Kidney (tissue), 14 donors: ENCODE measurements around the gene PTPRM. TPM values are rescaled to one million over a fixed set of nuclear protein-coding genes. Genes with fewer than 3 reads are reported as not detected.

ENCODE experiments used
- DNase-seq, 5 donors: peaks; one replicate each; pipeline ENCODE4 v3.0.0-alpha.2; 2013 to 2020
- FAIRE-seq: peaks from 2 replicates; lab custom pipeline; 2012; peaks lifted over from hg19 to GRCh38; lab: Jason Lieb, UNC
- H3K27ac ChIP-seq, 2 donors: one replicate each; pipeline ENCODE4 v1.7.0; 2013; ENCODE audit warnings: low read depth in 2 of 2, low read length in 2 of 2, inconsistent platforms in 1 of 2
- H3K27me3 ChIP-seq: one replicate; pipeline ENCODE4 v1.7.1; 2013; ENCODE audit warnings: low read length, inconsistent platforms; ENCODE audit not compliant: control insufficient read depth, insufficient read depth
- H3K36me3 ChIP-seq, 3 donors: one replicate each; pipeline versions ENCODE4 v1.7.0 to v1.7.1; 2013; ENCODE audit warnings: low read length in 3 of 3, control low read depth in 1 of 3, inconsistent platforms in 1 of 3; ENCODE audit not compliant: insufficient read depth in 3 of 3, control insufficient read depth in 2 of 3
- H3K4me1 ChIP-seq, 3 donors: one replicate each; pipeline versions ENCODE4 v1.7.0 to v1.7.1; 2013; ENCODE audit warnings: low read length in 3 of 3, inconsistent platforms in 1 of 3, low read depth in 1 of 3; ENCODE audit not compliant: control insufficient read depth in 2 of 3, insufficient read depth in 2 of 3
- H3K4me3 ChIP-seq, 3 donors: one replicate each; pipeline versions ENCODE4 v1.7.0 to v1.8.1; 2013; ENCODE audit warnings: low read length in 3 of 3, control low read depth in 1 of 3, inconsistent platforms in 1 of 3
- H3K9ac ChIP-seq, 3 donors: one replicate each; pipeline versions ENCODE4 v1.7.0 to v1.7.1; 2013; ENCODE audit warnings: low read length in 3 of 3, control low read depth in 1 of 3, inconsistent platforms in 1 of 3
- H3K9me3 ChIP-seq, 3 donors: one replicate each; pipeline versions ENCODE4 v1.7.0 to v1.7.1; 2013; ENCODE audit warnings: low read length in 3 of 3, control low read depth in 1 of 3, inconsistent platforms in 1 of 3; ENCODE audit not compliant: control insufficient read depth in 2 of 3, insufficient read depth in 1 of 3
- intact Hi-C: fragments of 100-400 bp; cut with DNase I; formaldehyde crosslinking; loops from one replicate; pipeline ENCODE4 v1.11.1; 2022
- polyA plus RNA-seq: library from polyadenylated mRNA; stranded (reverse); fragments of 350-450 nt; fragmentation: Illumina TruSeq; extraction: RNeasy Lipid Tissue Mini Kit (QIAGEN cat#74804); gene quantifications from one replicate; pipeline ENCODE4 v1.2.3, GENCODE V29; 2014; ENCODE audit warnings: low read depth, low replicate concordance; ENCODE audit not compliant: insufficient read depth
- total RNA-seq: library from RNA; stranded (reverse); fragmentation: NEBNext Ultra II Directional; extraction: Animal tissue kit (Norgen Biotek cat#: 25700); gene quantifications from one replicate; pipeline ENCODE4 v1.2.1, GENCODE V29; 2021
- TF ChIP-seq, protein P1 (sequence below): IDR thresholded peaks from 3 replicates; pipeline ENCODE4 v1.5.1; 2012; ENCODE audit warnings: mild to moderate bottlenecking, moderate library complexity, borderline replicate concordance; ENCODE audit not compliant: insufficient read depth; ENCODE audit errors: extremely low read depth
- donor health status: control.
- donor health status: control.
- donor health status: control.
- donor health status: control.
- donor health status: control.
- donor health status: DM: yes; HTN: yes; CAD: no.
- donor health status: Normal renal cell carcinoma (clear cell type).

Gene PTPRM
- total and polyA plus RNA-seq, 2 donors from 2014 or later = 52.4 to 98.9 TPM

DNA sequence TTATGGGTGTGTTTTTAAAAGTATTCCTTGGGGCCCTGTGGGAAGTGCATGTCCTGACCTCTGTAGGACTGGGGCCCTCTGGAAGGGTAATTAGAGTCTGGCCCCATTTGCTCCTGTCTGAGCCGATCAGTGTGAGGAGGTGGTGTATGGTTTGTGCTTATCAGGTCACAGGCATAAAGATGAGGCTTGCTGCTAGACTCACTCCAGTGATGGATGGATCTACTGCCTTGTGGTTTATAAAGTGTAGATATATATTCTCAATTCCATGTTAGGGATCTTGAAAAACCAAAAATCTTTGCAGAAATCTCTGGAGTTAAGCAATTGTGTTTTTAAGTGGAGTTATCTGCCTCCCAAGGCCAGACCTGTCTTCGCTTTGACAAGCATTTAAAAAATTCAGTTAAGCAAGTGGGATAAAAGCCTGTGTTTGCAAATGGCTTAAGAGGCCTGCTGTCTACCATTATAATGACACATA lies 182.4 kb downstream of the PTPRM start:
- no peak overlapping the region for H3K4me3 ChIP-seq
- peaks cover 0 to 42% (median 23%) of the 10 kb centered on the region in 3 donors for H3K4me1 ChIP-seq
- FAIRE-seq (no peak), DNase-seq (peak in 1 of 5 donors; percentile 37)
- H3K9me3 ChIP-seq = peaks cover 0 to 2% (median 0%) of the 10 kb centered on the region in 3 donors
- H3K9ac ChIP-seq = no peak overlapping the region
- TF ChIP-seq, protein P1, sequence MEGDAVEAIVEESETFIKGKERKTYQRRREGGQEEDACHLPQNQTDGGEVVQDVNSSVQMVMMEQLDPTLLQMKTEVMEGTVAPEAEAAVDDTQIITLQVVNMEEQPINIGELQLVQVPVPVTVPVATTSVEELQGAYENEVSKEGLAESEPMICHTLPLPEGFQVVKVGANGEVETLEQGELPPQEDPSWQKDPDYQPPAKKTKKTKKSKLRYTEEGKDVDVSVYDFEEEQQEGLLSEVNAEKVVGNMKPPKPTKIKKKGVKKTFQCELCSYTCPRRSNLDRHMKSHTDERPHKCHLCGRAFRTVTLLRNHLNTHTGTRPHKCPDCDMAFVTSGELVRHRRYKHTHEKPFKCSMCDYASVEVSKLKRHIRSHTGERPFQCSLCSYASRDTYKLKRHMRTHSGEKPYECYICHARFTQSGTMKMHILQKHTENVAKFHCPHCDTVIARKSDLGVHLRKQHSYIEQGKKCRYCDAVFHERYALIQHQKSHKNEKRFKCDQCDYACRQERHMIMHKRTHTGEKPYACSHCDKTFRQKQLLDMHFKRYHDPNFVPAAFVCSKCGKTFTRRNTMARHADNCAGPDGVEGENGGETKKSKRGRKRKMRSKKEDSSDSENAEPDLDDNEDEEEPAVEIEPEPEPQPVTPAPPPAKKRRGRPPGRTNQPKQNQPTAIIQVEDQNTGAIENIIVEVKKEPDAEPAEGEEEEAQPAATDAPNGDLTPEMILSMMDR = no peak
- peak overlapping the region; percentile 39 to 62 for H3K27ac ChIP-seq
- intact Hi-C loops = no loop called here
- no peaks in the 10 kb centered on the region for H3K27me3 ChIP-seq
- H3K36me3 ChIP-seq = no peaks in the 10 kb centered on the region

DNA sequence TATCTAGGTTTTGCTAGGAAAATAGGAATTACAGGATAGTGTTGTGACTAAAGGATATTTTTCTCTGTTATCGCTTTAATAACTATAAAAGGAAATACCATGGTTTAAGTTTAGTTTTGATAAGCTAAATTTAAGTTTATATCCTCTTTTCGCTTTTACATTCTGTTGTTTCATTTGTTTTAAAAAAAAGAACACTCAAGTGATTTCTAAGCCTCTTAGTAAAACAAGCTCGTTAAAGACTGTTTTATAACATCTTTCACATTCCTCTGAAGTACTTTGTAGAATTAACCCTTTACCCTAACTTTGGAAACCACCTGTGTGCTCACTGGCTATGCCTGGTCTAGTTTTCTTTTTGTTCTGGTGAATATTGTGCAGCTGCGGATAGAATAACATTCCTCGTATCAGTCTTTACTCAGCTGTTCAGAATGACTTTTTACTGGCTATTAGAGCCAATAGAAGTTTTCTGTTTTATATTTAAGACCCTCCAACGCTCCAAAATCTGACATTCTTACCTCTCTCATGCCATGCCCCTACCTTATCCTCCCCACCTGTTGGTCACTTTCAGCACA lies 183.1 kb downstream of the PTPRM start:
- H3K36me3 ChIP-seq = no peaks in the 10 kb centered on the region
- no peaks in the 10 kb centered on the region for H3K27me3 ChIP-seq
- peaks cover 0 to 48% (median 27%) of the 10 kb centered on the region in 3 donors for H3K4me1 ChIP-seq
- H3K9ac ChIP-seq = no peak overlapping the region
- peak overlapping the region; percentile 39 to 62 for H3K27ac ChIP-seq
- H3K4me3 ChIP-seq = no peak overlapping the region
- intact Hi-C loops = no loop called here
- H3K9me3 ChIP-seq = peaks cover 0 to 2% (median 0%) of the 10 kb centered on the region in 3 donors
- DNase-seq (peak in 2 of 5 donors; percentile 64 to 69), FAIRE-seq (no peak)
- TF ChIP-seq, protein P1 = no peak

DNA sequence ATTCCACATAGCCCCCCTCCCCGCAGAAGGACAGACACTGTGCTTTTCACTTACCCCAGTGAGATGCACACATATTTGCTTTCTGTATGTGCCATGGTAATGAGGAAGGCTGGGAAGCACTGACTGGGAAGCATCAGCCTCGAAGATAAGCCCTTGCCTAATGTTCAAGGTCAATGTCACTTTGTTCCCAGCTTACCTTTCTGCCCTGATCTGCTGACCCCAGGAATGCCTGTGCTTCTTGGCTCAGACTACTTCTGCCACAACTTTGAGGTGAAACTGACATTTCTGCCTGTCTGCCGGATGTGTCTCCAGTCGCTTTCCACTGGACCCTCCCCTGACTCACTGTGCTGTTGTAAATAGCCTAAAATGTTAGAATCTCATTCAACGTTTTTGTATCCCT lies 183.8 kb downstream of the PTPRM start:
- Histone ChIP-seq H3K9me3 (no peaks in the 10 kb centered on the region), H3K36me3 (no peaks in the 10 kb centered on the region), H3K9ac (no peak overlapping the region), H3K4me3 (no peak overlapping the region), H3K27me3 (no peaks in the 10 kb centered on the region), H3K27ac (no peak overlapping the region), H3K4me1 (peaks cover 0 to 56% (median 33%) of the 10 kb centered on the region in 3 donors)
- no peak for FAIRE-seq
- intact Hi-C loops = no loop called here
- no peak for DNase-seq
- TF ChIP-seq, protein P1 = no peak
